ENCODE results near the gene SH3GL1. TPM values are rescaled to one million over a fixed set of nuclear protein-coding genes. Genes with fewer than 3 reads are reported as not detected.

SH3GL1 gene
- total and polyA plus RNA-seq, 10 of the 15 experiments (the other 5 are each of a cell fraction or from before 2014, with no cell fraction given): 0.93 to 47.4 (median 28.4) TPM

- TF ChIP-seq E4F1 (IDR thresholded peaks at IDR 0.05; ENCODE audit: borderline replicate concordance, partially characterized antibody): peak; percentile 13
Measured at GRCh38 chr19:4402171-4403004, 2.0 kb upstream of the SH3GL1 start, which contains the start of gene CHAF1A (continued).

- FAIRE-seq: no peak
- in situ Hi-C loops (cut with MboI) (no loop called here), intact Hi-C loops (cut with micrococcal nuclease; ENCODE audit: unreplicated experiment) (loop anchor here (1.0 to 5.0 kb wide), 3 partner anchors 56 to 414 kb away; partner anchors contain the start of genes EEF2 and UBXN6)
- ATAC-seq: no peak
- Histone ChIP-seq H3K4me3 (peak overlapping the region; percentile 69), H3K9ac (ENCODE audit: control insufficient read depth, insufficient read depth, low read length) (peak overlapping the region; percentile 69), H3K4me1 (ENCODE audit: control insufficient read depth, insufficient read depth, low read length) (peaks cover 3% of the 10 kb centered on the region; the same call in 1 of the 2 replicates), H3K79me2 (ENCODE audit: control insufficient read depth, insufficient read depth, low read length) (peaks cover 74% of the 10 kb centered on the region), H3K4me2 (ENCODE audit: control insufficient read depth, insufficient read depth) (peak overlapping the region; percentile 79), H2AFZ (ENCODE audit: control insufficient read depth, low read depth, low read length) (peak overlapping the region; percentile 71), H4K20me1 (ENCODE audit: control insufficient read depth, insufficient read depth) (no peaks in the 10 kb centered on the region; the same call in 1 of the 2 replicates), H3K27ac (ENCODE audit: control insufficient read depth, insufficient read depth) (peak overlapping the region; percentile 84), H3K36me3 (ENCODE audit: control insufficient read depth in 2 of 2, insufficient read depth in 2 of 2, low read length in 1 of 2) (peaks cover 0 to 4% of the 10 kb centered on the region in 2 experiments; a peak in 3 of 4 replicates), H3K27me3 (replicated peaks in 1 of 2; ENCODE audit: control insufficient read depth in 2 of 2, insufficient read depth in 2 of 2, low read length in 1 of 2) (no peaks in the 10 kb centered on the region), H3K9me3 (replicated peaks; ENCODE audit: control insufficient read depth, insufficient read depth, low read length) (no peaks in the 10 kb centered on the region)
- RAD21 ChIA-PET (ENCODE audit: unreplicated experiment): interaction anchor here (0.8 to 1.5 kb wide), 13 partner anchors 8 to 416 kb away, joined by 3 to 17 read pairs (median 5); partner anchors contain the start of genes EEF2, HDGFL2 and MPND
- no peak for TF ChIP-seq RB1 (IDR thresholded peaks at IDR 0.05; ENCODE audit: borderline replicate concordance)
- TF ChIP-seq SPI1 (IDR thresholded peaks at IDR 0.05; ENCODE audit: borderline replicate concordance, insufficient read depth, low read depth, low read length): no peak
- no peak for TF ChIP-seq SREBF1 (IDR thresholded peaks at IDR 0.05; ENCODE audit: low read length)
- no peak for TF ChIP-seq SRF (IDR thresholded peaks at IDR 0.05; ENCODE audit: low read depth in 2 of 2, low read length in 2 of 2)
- TF ChIP-seq IKZF2 (IDR thresholded peaks at IDR 0.05): no peak
- TF ChIP-seq PML (IDR thresholded peaks at IDR 0.05; ENCODE audit: low read length): no peak
- no peak for TF ChIP-seq ZZZ3 (IDR thresholded peaks at IDR 0.05; ENCODE audit: control insufficient read depth, insufficient read length, low read depth)
- TF ChIP-seq HCFC1 (IDR thresholded peaks at IDR 0.05; ENCODE audit: low read length): no peak
- no peak for TF ChIP-seq CBX5 (IDR thresholded peaks at IDR 0.05; ENCODE audit: low read depth)
- no peak for TF ChIP-seq USF1 (IDR thresholded peaks at IDR 0.05; ENCODE audit: borderline replicate concordance, extremely low read length, insufficient read depth, low read depth, low read length)
- no peak for TF ChIP-seq RELA (IDR thresholded peaks at IDR 0.05; ENCODE audit: borderline replicate concordance, partially characterized antibody)
- TF ChIP-seq SIX5 (IDR thresholded peaks at IDR 0.05; ENCODE audit: low read depth, low read length, severe bottlenecking): no peak
- no peak for DNase-seq (ENCODE audit: low read depth, low spot score)
- WGBS (ENCODE audit: insufficient coverage, insufficient replicate concordance, low lambda C conversion rate, missing lambda C conversion rate): 0% methylated on average over 8 of the region's 8 CpGs
- SMC1A ChIA-PET (ENCODE audit: uncharacterized antibody, unreplicated experiment): interaction anchor here (0.6 to 2.9 kb wide), 6 partner anchors 21 to 63 kb away, joined by 3 to 13 read pairs (median 6); partner anchors contain the start of genes MPND and STAP2
- POLR2A ChIA-PET: interaction anchor here (0.6 to 1.5 kb wide), 14 partner anchors 21 to 639 kb away, joined by 3 to 18 read pairs (median 4); partner anchors contain the start of genes EBI3, HDGFL2, MPND and MRPL54
- no TSS peak for BruUV-seq (replicated peaks)
- CTCF ChIA-PET: interaction anchor here (0.6 to 1.8 kb wide), 19 partner anchors 15 to 236 kb away, joined by 3 to 24 read pairs (median 3); partner anchors contain the start of gene MPND
Measured at GRCh38 chr19:4401769-4402170, 1.4 kb upstream of the SH3GL1 start.
